ENCODE data around the gene CALHM3.

DNA sequence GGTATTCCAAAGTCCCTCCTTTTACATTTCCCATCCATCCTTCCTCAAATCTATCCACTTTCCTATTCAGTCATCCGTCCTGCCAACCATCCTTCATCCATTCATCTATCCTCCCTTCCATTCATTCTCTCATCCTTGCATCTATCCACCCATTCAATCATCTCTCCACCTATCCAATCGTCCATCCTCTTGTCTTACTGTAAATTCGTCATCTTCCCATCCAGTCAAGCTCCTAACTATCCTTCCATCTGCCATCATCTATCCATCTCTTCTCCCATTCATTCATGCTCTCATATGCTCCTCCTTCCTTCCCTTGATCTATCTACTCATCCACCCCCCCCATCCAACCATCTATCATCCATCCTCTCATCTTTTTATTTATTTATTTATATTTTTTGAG, 5.0 kb downstream of the CALHM3 start:
- TF ChIP-seq POLR2A (IDR thresholded peaks at IDR 0.05; ENCODE audit: low read length): no peak
- TF ChIP-seq GATA1 (IDR thresholded peaks at IDR 0.05; ENCODE audit: low read depth, low read length): no peak
